ENCODE results near the gene CALR3.
"Not testable (repeated sequence)": the region's sequence is repeated elsewhere in the genome, so short reads cannot be mapped to it uniquely, and the experiment has no call there.

Gene CALR3

GRCh38 chr19:16495982-16496612, at the start of gene CALR3, which contains the start of gene C19orf44:
Gene CALR3 (minus strand): TSS chr19:16496167. CDS start chr19:16496129, 38 bp downstream.
Gene C19orf44 (plus strand): TSS chr19:16496394. CDS start chr19:16500793, 4,399 bp downstream.
- peak; percentile 99 for DNase-seq

GRCh38 chr19:16544473-16545231, 48.7 kb upstream of the CALR3 start:
- DNase-seq: no peak

GRCh38 chr19:16543734-16544133, 47.8 kb upstream of the CALR3 start:
- not testable (repeated sequence) for DNase-seq

GRCh38 chr19:16542910-16543472, 47.0 kb upstream of the CALR3 start:
- DNase-seq: no peak

- DNase-seq: peak; percentile 96
Measured at GRCh38 chr19:16542045-16542909, 46.3 kb upstream of the CALR3 start, which contains the start of gene CHERP. Gene CHERP (minus strand): TSS chr19:16542437. CDS start chr19:16542378, 59 bp downstream.

GRCh38 chr19:16541526-16542044, 45.6 kb upstream of the CALR3 start:
- no peak for DNase-seq

- no peak for DNase-seq
Measured at GRCh38 chr19:16540948-16541347, 45.0 kb upstream of the CALR3 start.

GRCh38 chr19:16537111-16537510, 41.1 kb upstream of the CALR3 start:
- DNase-seq: no peak

GRCh38 chr19:16536130-16536529, 40.2 kb upstream of the CALR3 start:
- no peak for DNase-seq

GRCh38 chr19:16535381-16535780, 39.4 kb upstream of the CALR3 start:
- DNase-seq: no peak

GRCh38 chr19:16532440-16533234, 36.7 kb upstream of the CALR3 start:
- DNase-seq: no peak

- DNase-seq: no peak
Measured at GRCh38 chr19:16531380-16531669, 35.4 kb upstream of the CALR3 start.

GRCh38 chr19:16530540-16531379, 34.8 kb upstream of the CALR3 start:
- DNase-seq: no peak

- DNase-seq: no peak
Measured at GRCh38 chr19:16529466-16530144, 33.6 kb upstream of the CALR3 start.

- DNase-seq: peak; percentile 46
Measured at GRCh38 chr19:16527971-16528521, 32.1 kb upstream of the CALR3 start.

GRCh38 chr19:16527334-16527935, 31.5 kb upstream of the CALR3 start:
- DNase-seq: no peak

GRCh38 chr19:16525751-16526481, 29.9 kb upstream of the CALR3 start:
- DNase-seq: no peak

- no peak for DNase-seq
Measured at GRCh38 chr19:16524991-16525734, 29.2 kb upstream of the CALR3 start.

Measured in activated CD4-positive, alpha-beta T cell treated with anti-CD3 and anti-CD28 coated beads, Interleukin-10, Interleukin-2, amounts not matched to agents 100 ng/mL and 50 ng/mL, durations not matched to agents 16 hours and 8 hours (primary cell).